Activated naive CD4-positive, alpha-beta T cell treated with Interleukin-2 at 50 U/mL for 16 hours (primary cell): Measurements from ENCODE around the gene RBSN.
"Not testable (repeated sequence)": the region's sequence is repeated elsewhere in the genome, so short reads cannot be mapped to it uniquely, and the experiment has no call there.

Experiments
- DNase-seq: peaks from one replicate; pipeline ENCODE4 v3.0.0-alpha.2; 2020

Gene RBSN

DNA sequence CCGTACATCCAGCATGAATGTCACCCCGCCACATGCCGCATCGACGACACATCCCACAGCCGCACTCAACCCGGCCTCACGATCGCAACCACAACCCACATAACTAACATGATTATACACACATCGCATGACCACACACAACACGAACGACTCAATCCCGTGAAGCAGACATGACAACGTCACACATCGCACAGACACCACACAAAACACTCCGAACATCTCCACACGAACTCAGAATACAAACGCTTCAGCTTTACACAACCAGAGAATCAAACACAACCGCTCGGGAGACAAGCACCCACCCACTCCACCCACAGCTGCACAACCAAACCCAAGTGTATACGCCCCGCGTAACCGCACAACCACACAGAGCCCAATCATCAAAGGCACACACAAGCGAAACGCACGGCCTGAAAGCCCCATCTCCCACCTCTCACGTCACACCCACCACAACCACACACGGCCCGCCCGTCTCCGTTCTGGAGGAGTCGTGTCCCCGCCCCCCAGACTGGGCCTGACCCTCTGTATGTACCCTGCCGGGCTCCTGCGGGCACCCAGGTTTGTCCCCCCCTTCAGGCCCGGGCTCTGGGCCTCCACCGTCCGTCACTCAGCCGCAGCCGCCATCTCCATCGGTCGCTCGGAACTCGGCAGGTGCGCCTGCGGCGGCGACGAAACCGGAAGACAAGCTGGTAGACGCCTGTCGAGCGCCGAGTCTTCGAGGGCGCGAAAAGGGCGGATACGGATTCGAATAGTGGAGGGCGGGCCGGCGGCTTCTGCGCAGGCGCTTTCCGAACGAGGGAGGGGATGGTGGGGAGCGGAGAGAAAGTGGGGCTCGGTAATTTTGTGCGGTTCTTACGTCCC is at the start of gene RBSN:
Gene RBSN, minus strand, starts transcription at position 646 of the 861 bp plus-strand sequence. CDS start 3,028 bp downstream, outside the sequence.
- peak; percentile 97 for DNase-seq

DNA sequence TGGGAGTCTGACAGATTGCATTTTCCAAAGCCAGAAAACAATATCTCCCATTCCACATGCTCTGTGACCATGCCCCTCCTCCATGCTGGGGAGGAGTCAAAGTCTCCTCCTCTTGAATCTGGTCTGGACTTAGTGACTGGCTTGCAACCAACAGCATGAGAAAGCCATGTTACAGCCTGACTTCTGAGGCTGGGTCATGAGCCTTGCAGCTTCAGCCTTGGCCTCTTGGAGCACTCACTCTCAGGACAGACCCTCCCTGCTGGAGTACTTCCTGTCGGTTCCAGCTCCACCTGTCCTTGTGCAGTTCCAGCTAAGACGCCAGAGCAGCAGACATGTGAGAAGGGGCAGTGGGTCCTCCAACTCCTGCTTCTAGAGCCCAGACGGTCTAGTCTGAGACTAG is 49.7 kb upstream of the RBSN start:
- DNase-seq, result no peak

DNA sequence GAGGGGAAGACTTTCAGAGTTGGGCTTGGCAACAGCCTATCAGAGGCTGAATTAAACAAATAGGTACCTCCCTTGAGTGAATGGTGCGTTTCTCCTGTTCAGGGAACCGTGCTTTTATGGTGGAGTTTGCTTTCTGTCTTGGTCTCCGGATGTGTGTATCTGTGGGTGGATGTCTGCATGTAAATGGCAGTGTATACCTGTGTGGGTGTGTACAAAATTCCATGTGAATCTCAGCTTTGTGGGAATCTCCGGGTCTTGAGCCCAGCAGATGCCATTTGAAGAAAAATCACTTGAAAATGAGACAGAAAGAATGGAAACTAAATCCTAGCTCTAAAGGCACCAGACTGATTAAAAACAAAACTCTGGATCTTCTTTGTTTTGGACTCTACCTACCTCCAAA is 37.9 kb upstream of the RBSN start:
- not testable (repeated sequence) for DNase-seq

DNA sequence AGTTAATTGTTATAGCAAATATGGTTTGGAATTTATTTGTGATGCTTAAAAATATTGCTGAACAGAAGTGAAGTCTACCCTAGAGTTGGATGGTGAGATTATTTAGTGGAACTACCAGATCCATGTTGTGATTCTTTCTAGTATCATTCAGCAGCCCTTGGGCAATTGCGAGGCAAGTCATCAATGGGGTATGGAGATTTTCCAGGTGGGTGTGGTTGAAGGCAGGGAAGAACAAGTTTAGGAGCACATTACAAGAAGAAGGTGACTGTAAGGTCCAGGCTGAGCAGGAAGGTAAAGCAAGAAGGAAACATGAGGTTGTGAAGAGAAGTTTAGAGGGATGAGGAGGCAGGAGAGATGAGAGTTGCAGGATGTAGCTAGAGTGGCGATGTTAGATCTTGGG is 36.0 kb upstream of the RBSN start:
- DNase-seq, result not testable (repeated sequence)

- not testable (repeated sequence) for DNase-seq
Measured at GRCh38 chr3:15128403-15128802, 29.5 kb upstream of the RBSN start.

- DNase-seq, result not testable (repeated sequence)
Measured at GRCh38 chr3:15126975-15127374, 28.0 kb upstream of the RBSN start.

DNA sequence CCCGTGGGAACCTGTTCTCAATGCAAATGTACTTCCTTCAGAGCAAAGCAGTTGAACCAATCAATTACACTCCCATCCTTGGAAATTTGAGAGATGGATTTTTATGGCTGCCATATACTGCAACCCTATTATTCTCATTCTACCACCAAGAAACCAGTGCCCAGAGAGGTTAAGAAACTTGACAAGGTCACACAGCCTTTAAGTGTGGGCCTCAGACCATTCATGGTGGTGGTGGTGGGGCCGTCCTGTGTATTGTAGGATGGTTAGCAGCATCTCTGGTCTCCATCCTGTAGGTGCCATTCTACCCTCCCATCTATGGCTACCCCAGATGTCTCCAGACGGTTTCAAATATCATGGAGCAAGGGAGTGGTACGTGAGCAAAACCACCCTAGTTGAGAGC is 23.4 kb upstream of the RBSN start:
- DNase-seq, result no peak

GRCh38 chr3:15121936-15122335 is 23.0 kb upstream of the RBSN start:
- no peak for DNase-seq

DNA sequence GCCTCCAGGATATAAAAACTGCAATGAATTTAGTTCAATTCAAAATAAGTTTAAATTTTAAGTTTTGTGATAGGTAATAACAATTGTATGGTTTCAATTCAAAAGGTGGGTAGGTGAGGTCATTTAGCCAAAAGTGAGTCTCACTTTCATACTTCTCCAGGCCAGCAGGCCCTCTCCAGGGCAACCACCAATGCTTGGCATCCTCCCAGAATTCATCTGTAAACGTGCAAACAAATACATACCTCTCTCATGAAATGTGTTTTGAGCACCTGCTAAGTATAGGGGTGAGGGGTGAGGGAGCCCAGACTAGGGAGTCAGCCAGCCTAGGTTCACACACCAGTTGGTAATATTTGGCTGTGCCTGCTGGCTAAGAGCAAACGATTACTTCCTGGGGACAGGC is 22.0 kb upstream of the RBSN start:
- DNase-seq, result no peak

DNA sequence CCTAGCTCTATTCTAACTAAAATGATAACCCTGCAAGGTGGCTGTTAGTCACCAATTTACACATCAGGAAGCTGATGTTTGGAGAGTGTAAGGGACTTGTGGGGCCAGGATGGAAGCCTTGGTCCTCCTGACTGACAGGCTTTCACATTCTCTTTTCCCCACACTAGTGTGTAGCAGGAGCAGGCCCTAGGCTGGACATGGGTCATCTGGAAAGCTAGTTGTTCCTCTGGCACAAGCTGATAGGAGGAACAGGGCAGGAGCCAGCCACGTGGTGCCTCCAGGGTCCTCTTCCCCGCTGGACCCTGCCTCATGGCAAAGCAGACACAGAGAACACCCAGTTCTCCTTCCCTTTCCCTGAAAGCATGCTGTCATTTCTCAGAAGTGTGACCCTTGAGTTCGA is 18.1 kb upstream of the RBSN start:
- DNase-seq, result no peak

GRCh38 chr3:15116032-15116669 is 17.2 kb upstream of the RBSN start:
- no peak for DNase-seq

DNA sequence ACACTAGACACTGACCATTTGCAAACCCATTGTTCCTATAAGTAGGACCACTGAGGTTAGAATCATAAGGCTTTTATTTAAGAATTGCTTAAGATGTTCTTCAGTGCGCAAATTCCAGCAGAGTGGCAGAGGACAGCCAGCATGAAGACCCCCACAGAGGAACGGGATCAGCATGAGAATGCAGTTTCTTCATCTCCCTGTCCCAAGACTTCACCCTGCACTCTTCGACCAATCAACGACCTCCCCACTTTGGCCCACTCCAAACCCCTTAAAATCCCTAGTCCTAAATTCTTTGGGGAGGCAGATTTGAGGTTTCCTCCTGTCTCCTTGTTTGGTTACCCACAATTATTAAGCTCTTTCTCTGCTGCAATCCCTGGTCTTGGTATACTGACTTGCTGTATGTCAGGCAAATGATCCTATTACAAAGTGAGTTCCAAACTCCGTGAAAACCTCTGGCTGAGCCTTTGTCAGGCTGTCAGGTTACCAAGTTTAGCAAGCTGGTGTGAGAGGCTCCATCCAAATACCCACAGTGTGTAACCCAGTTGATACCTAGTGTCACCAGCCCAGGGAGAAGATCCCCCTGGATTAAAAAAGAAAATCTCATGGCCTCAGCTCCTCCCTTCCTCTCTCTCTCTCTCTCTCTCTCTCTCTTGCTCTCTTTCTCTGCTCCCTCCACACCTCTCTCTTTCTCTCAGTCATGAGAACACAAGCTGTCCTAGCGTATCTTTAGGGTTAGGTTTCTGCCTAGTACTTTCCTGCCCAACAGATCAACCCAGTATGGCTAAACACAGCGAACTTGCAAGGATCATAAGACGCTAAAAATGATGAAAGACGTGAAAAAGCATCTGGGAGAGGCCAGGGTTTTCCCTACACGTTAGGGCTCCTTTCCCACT is 15.8 kb upstream of the RBSN start:
- no peak for DNase-seq

DNA sequence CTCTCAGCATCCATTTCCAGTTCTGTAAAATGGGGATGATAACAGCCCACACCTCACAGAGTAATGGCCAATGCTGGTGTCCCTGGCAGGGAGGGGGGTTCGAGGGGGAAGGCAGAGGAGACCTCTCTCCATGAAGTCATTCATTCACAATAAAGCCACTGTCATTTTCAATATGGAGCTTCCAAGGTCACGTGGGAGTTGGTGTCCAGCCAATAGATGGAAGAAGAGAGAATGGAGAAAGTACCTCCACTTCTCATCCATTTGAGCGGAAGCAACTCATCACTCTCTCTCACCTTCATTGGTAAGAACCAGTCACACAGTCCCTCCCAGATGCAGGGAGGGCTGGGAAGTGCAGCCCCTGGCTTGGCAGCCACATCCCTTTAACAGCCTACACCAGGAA is 14.9 kb upstream of the RBSN start:
- no peak for DNase-seq

DNA sequence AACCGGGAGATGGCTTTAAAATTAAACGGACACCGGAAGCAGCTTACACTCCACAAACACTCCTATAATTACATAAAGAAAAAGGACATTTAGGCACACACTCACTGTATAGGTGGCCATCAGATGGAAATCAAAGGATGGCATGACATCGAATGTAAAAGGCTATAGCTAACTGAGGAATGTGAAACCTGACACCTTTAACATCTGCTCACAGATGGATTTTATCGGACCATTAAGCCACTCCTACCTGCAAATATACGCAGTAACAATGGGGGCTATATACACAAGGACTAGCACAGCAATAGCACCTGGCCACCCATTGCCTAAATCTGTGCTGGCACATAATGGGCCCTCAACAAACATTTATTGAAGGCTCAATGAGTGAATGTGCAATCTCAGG is 14.5 kb upstream of the RBSN start:
- no peak for DNase-seq

DNA sequence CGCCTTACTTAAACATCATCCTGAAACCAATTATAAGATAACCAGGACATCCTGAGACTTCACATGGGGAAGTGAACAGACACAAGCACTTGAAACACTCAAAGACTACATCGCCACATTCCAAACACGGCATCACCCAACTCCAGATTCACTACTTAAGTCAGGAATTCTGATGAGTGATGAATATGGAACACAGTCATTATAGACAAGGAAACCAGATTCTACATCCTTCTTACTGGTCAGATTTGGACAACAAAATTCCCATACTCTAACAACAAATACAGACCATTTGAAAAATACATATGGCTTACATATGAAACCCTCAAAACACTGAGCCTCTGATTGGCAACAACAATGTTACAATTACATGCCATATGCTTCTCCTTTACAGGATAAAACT is 13.1 kb upstream of the RBSN start:
- no peak for DNase-seq

- DNase-seq, result no peak
Measured at GRCh38 chr3:15110206-15110605, 11.3 kb upstream of the RBSN start.

- DNase-seq, result no peak
Measured at GRCh38 chr3:15108869-15109268, 9.9 kb upstream of the RBSN start.

GRCh38 chr3:15108082-15108545 is 9.2 kb upstream of the RBSN start:
- peak; percentile 77 for DNase-seq

DNA sequence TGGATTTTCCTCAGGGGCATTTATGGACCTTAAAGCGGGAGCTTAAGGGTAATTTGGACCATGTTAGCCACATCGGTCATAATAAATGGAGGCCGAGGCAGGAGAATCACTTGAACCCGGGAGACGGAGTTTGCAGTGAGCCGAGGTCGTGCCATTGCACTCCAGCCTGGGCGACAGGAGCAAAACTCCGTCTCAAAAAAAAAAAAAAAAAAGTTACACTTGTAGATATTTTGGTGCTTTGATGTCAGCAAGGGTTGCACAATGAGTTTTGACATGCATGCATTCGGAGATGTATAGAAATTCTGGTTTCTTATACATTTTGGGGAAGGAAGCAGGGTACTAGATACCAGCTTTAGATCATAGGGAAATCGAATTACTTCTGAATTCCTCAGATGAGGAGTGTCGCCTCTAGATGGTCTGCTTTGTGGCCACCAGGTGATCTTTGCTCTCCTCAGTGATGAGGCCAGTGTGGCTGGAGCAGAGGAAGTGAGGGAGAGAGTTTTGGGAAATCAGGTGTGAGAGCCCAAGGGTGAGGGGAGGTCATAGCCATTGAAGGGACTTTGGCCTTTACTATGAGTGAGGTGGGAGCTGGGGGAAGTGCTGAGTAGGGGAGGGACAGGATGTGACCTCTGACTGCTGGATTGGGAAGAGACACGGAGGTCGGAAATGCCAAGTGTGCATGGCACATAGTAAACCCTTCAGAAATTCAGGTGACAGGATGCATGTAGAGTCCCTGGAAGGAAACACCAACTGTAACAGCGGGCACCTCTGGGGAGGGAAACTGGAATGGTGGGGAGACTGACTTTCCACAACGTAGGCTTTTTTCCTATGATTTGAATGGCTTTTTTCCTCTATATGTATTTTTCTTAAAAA is 8.4 kb upstream of the RBSN start:
- no peak for DNase-seq

- DNase-seq, result no peak
Measured at GRCh38 chr3:15102836-15103235, 3.9 kb upstream of the RBSN start.

DNA sequence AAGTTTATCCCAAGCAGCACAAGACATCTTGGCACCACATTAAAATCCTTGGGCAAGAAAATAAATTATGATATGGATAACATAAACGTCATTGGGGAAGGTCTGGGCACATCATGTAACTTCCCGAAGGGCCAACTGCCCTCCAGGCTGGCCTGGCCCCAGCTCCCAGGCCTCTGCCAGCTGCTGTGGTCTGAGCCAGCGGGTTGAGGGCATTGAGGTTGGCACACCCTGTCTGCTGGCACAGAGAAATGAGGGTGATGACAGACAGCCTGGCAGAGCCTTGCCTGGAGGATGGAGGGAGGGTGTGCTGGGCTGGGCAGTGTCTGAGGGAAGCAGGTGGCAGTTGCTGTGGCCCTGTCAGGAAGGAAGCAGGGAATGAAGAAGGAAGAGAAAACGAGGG is 3.3 kb upstream of the RBSN start:
- DNase-seq, result no peak
